GM19467 (cell line): ENCODE results near the gene PNLIP.

Experiments used
- ATAC-seq: cut with Tn5 transposase; IDR thresholded peaks from one replicate; pipeline ENCODE4 v1.9.1; 2021; ENCODE audit warnings: mild to moderate bottlenecking, moderate library complexity; ENCODE audit not compliant: unreplicated experiment

Gene PNLIP

GRCh38 chr10:116545756-116546155 is at the start of gene PNLIP:
PNLIP (plus strand) TSS chr10:116545931; CDS start chr10:116546093, 162 bp downstream.
- ATAC-seq, result no peak

DNA sequence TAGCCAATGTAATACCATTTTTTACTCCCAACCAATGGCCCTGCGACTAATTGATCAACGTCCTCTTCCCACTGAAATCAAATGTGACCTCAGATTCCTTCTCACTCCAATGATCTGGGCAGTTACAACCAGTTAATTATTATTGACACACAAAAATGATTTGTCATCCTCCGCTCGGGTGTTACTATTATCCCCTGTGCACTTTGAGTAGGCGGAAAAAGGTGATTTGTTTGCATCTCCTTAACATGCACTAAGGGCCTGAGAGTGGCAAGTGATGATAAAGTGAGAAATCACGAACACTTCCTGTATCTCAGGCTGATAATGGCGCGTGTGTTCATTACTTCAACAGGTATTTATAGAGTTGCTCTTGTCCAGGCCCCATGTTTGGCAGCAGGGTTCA is 40.9 kb upstream of the PNLIP start:
- ATAC-seq, result no peak

DNA sequence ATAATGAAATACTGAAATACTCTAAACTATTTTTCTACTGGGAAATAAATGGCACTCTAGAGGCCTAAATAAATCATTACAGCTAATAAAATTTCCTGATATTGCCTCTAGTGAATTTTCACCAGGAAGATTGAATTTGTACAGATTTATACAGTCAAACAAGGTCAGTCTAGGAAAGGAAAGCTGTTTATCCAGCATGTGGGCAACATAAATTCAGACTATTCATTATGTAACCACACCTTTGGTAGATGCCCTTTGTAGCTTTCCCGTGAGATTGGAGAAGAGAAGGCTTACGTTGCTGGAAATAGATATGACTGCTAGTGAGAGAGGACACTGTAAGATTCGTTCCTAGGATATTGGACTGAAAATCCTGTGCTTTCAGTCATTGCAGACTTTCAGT is 35.2 kb upstream of the PNLIP start:
- ATAC-seq, result no peak

DNA sequence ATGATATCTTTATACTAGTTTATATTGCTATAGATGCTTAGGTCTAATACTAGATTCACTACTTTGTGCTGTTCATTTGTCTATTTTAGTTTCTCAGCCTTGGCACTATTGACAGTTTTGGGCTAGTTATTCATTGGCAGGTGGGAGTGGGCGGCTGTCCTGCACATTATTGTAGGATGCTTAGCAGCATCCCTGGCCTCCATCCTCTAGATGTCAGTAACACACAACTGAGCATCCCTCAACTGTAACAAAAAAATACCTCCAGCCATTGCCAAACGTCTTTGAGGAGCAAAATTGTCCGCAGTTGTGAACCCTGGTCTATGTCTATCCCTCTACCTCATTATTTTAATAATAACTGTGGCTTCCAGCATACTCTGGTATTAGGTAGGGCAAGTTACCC is 34.4 kb upstream of the PNLIP start:
- no peak for ATAC-seq

GRCh38 chr10:116521424-116522290 is 24.1 kb upstream of the PNLIP start:
- ATAC-seq, result peak; percentile 61

GRCh38 chr10:116522803-116523381 is 22.8 kb upstream of the PNLIP start:
- no peak for ATAC-seq

GRCh38 chr10:116524736-116525135 is 21.0 kb upstream of the PNLIP start:
- ATAC-seq, result no peak

GRCh38 chr10:116526219-116526618 is 19.5 kb upstream of the PNLIP start:
- ATAC-seq, result no peak

- ATAC-seq, result no peak
Observed at GRCh38 chr10:116536810-116537209, 8.9 kb upstream of the PNLIP start.

DNA sequence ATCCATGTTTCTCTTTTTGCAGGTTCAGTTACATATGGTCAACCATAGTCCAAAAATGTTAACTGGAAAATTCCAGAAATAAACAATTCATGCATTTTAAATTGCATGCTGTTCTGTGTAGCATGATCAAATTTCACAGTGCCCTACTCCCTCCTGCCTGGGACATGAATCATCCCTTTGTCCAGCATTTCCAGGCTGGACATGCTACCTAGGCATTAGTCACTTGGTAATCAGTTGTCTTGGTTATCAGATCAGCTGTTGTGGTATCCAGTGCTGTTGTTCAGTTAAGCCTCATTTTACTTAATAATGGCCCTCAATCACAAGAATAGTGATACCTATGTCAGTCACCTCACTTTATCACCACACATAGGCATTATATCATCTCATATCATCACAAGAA is 7.3 kb upstream of the PNLIP start:
- no peak for ATAC-seq

DNA sequence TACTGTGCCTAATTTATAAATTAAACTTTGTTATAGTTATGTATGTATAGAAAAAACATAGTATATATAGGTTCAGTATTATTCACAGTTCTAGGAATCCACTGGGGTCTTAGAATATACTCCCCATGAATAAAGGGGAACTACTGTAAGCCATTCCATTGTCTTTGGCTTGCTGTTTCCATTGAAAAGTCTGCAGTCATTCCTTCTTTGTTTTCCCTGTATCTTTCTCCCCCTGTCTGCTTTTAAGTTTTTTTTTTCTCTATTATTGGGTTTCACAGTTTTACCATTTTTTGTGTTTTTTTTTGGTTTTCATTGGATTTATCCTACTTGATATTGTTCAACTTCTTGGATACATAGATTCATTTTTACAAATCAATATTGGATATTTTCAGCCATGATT is 6.7 kb upstream of the PNLIP start:
- ATAC-seq, result no peak

DNA sequence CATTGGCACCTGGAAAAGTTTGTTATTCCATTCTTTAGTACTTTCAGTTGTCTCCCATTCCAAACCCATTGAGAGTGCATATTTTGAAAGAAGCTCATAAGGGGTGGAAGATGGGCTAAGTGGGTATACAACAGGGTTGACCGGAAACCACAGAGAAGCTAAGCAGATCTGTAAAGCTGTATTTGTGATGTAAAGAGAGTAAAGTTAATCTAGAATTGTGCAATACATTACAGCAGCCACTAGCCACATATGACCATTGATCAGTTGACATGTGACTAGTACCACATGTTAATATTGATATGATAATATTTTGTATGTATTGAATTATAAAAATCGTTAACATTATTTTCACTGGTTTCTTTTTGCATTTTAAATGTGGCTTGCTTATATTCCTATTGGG is 4.9 kb upstream of the PNLIP start:
- ATAC-seq, result no peak

- no peak for ATAC-seq
Observed at GRCh38 chr10:116542007-116542677, 3.6 kb upstream of the PNLIP start.

- ATAC-seq, result no peak
Observed at GRCh38 chr10:116545122-116545521, 609 bp upstream of the PNLIP start.

DNA sequence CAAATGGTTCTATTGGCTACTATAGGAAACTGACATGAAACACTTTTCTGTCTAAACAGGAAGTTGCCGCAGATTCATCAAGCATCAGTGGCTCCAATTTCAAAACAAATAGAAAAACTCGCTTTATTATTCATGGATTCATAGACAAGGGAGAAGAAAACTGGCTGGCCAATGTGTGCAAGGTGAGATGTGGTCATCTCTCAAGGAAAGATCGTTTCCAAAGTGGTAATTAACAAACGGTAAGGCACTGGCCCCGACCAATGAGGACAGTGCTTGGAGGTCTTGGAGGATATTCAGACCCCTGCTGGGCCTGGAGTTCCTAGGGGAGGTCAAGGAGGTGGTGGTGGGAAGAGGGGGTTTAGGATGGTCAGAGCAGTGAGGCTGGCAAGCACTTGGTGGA is 2.6 kb downstream of the PNLIP start:
- ATAC-seq, result no peak

- no peak for ATAC-seq
Observed at GRCh38 chr10:116553378-116553980, 7.7 kb downstream of the PNLIP start.

DNA sequence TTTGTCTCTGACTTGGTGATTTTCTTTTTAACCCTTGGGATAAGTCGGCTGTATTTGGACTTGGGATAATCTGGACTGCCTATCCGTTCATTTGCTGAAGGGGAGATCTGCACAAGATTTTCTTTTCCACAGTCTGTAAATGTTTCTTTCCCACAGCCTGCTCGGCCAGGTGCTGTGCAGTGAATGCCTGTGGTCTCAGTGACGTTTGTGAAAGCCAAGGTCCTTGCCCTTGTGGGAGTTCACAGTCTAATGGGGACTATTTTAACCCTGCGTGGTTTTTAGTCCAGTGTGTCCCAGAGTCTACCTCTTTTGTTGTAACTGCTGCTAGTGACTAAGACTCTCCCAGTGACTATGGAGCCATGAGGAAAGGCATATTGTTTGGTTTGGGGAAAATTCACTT is 8.9 kb downstream of the PNLIP start:
- ATAC-seq, result no peak

GRCh38 chr10:116555880-116556279 is 10.1 kb downstream of the PNLIP start:
- no peak for ATAC-seq

- ATAC-seq, result no peak
Observed at GRCh38 chr10:116557305-116557880, 11.7 kb downstream of the PNLIP start.

- ATAC-seq, result no peak
Observed at GRCh38 chr10:116565534-116565933, 19.8 kb downstream of the PNLIP start.

DNA sequence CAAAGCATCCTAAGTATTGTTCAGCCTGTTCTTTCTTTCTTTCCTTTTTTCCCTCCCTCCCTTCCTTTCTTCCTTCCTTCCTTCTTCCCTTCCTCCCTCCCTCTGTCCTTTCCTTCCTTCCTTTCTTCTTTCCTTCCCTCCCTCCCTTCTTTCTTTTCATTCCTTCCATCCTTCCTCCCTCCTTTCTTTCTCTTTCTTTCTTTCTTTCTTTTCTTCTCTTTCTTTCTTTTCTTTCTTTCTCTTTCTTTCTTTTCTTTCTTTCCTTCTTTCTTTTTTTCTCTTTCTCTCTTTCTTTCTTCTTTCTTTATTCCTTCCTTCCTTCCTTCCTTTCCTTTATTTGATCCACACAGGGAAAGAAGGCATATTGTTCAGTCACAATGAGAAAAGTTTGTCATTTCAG is 21.2 kb downstream of the PNLIP start:
- ATAC-seq, result no peak
